GM19463 (cell line): Measurements from ENCODE around the gene GOLPH3L.
"Not testable (repeated sequence)": the region's sequence is repeated elsewhere in the genome, so short reads cannot be mapped to it uniquely, and the experiment has no call there.

Experiments
- ATAC-seq: cut with Tn5 transposase; IDR thresholded peaks from one replicate; pipeline ENCODE4 v1.9.1; 2021; ENCODE audit warnings: mild to moderate bottlenecking, moderate library complexity; ENCODE audit not compliant: unreplicated experiment

Gene GOLPH3L

DNA sequence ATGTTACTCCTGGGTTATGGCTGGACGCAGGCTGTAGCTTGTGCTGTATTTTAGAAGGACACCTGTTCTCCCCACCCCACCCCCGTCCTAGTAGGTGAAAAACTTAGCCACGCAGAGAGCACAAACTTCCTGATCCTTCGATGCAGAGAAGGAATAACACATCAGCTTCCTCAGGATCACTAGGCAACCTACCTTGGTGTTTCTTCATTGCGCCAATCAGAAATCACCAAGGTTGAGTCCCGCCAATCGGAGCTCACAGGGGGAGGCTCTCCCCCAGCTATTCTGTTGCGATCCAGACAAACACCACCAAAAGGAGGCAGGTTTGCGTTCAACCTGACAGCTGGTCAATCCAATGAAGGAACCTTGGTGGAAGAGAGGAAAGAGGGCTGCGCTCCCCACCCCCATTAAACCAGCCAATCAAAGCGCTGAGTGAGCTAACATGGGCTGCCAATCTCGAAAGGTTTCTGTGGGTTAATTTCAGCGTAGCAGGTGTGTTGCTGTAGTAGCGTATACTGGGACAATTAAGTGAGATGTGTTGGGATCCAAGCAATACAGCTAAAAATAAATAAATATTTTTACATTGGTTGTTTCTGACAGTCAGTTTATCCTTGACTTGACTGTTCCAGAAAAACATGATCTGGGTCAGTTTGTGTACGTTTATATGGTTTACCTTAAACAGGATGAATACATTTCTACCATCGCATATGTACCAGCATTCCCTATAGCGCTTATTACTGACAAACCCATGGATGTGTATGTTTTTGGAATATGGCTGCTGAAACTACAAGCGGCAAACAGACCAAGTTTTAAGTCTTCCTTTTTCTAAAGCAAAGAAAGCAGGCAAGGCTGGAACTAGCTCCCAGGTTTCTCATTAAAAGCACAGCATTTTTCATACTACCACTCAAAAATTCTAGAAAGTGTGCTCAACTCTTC, at the start of gene GOLPH3L:
Gene GOLPH3L (minus strand): TSS at position 160 of the 933 bp plus-strand sequence. CDS start 2,316 bp downstream, outside the sequence.
- peak; percentile 99 for ATAC-seq

DNA sequence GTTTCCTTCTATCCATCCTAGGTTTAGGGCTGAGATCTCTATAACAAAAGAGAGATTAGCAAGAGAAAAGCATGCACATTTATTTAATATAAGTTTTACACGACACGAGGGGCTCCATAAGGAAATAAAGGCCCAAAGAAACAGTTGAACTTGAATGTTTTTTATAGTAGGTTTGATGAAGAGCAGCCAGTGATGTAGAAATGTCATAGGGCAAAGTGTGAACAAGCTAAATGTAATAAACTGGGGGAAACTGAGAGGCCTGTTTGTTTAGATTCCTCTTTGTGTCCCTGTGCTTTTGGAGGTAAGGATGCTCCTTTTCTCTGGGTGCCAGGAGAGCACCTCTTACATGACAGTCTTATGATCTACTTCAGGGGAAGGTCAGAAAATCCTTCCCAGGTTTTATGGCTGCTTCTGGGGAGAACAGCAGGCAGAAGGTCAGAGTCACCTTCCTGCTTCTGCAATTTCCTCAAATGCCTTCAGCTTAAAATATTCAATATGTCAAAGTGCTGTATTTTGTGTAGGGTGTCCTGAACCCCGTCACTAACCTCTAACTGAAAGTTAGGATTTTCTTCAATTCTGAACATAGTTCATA, 33.3 kb upstream of the GOLPH3L start:
- ATAC-seq: no peak

DNA sequence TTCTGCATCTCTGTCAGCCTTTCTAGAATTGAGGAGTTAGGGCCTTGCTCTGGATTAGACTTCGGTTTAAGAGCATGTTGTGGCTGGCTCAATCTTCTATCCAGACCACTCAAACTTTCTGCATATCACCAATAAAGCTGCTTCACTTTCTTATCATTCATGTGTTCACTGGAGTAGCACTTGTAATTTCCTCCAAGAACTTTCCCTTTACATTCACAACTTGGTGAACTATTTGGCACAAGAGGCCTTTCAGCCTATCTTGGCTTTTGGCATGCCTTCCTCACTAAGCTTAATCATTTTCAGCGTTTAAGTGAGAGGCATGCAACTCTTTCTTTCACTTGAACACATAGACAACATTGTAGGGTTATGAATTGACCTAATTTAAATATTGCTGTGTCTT, 27.4 kb upstream of the GOLPH3L start:
- ATAC-seq: no peak

DNA sequence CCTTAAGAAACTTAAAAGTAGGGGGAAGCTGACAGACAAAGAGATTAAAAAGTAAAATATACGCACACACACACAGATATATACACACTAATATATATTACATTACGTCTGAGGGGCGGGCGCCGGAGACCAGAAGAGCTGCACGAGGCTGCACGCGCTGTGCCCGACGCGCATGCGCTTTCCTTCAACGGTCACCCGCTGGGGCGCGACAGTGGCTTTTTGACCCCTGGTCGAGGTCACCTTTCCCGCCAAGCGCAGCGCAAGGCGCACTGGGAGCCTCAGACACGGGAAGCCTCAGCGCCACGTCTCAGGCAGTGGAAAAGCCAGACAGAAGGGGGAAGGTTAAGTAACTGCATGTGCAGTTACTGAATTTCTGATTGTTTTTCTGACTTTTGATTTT, 23.7 kb upstream of the GOLPH3L start, which contains the start of gene HORMAD1:
Gene HORMAD1 (minus strand): TSS at position 193 of the 400 bp plus-strand sequence. CDS start 1,390 bp downstream, outside the sequence.
- no peak for ATAC-seq

DNA sequence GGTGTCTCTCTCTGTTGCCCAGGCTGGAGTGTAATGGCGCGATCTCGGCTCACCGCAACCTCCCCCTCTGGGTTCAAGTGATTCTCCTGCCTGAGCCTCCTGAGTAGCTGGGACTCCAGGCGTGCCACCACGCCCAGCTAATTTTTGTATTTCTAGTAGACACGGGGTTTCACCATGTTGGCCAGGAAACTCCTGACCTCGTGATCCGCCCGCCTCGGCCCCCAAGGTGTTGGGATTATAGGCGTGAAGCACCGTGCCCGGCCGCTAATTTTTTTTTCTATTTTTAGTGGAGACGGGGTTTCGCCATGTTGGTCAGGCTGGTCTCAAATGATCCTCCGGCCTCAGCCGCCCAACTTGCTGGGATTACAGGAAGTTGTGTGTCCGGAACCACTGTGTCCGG, 23.1 kb upstream of the GOLPH3L start:
- ATAC-seq: no peak

DNA sequence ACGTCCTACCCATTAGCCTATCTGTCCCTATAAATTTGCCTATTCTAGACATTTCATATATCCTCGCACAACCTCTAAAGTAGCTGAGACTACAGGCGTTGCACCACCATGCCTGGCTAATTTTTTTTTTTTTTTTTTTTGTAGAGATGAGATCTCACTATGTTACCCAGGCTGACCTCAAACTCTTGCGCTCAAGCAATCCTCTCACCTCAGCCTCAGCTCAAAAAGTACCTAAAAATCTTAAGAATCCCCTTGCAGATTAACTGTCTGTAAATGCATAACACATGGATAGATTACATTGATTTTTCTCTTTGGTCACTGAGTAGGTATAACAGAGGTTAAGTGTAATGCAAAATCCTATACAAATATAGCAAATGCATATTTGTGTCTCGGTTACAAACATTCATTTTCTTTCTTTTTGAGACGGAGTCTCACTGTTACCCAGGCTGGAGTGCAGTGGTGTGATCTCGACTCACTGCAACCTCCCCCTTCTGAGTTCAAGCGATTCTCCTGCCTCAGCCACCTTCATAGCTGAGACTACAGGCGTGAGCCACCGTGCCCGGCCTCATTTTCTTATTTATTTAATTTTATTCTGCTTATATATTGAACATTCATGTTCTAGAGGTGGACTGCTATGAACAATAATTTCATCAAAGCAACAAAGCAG, 21.4 kb upstream of the GOLPH3L start:
- no peak for ATAC-seq

DNA sequence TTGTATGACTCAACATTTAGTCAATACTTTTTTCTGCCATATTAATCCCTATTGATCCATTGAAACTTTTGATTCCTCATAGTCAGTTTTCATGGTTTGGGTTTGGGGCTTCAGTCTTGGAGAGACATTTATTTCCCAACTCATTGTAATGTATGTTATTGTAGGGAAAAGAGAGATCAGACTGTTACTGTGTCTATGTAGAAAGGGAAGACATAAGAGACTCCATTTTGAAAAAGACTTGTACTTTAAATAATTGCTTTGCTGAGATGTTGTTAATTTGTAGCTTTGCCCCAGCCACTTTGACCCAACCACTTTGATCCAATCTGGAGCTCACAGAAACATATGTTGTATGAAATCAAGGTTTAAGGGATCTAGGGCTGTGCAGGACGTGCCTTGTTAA, 12.1 kb upstream of the GOLPH3L start:
- not testable (repeated sequence) for ATAC-seq

DNA sequence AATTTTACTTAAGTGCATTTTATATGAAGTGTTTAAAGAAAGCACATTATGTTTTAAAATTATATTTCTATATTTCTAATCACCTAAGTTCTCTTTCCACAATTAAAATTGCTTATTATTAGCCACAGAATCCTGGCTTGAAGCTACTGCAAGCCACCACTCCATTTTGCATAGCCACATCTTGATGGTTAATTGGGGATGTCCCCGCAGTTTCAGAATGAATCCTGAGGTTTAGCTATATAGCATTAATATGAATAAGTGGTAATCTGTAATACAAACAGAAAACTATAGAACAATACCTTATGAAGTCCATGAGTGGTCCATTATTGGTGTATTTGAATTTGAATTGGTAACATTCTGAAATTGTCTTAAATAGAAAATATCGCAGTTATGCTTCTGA, 11.6 kb upstream of the GOLPH3L start:
- ATAC-seq: no peak

DNA sequence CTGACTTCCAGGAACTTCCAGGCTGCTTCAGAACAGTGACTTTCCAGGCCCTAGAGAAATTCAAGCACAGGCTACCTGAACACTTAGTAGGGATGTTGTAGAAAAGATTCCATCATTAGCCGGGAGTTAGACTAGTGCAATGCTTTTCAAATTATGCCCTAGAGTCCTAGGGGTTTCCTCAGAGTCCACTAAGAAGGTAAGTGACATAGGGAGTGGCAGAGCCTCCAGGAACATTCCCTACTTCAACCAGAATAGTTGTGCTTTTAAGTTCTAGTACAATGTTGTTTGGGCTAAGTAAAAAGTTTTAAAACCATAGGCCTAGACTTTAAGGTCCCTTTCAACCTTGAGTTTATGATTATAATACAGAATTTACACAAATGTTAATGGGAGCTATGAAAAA, 9.1 kb upstream of the GOLPH3L start:
- no peak for ATAC-seq

DNA sequence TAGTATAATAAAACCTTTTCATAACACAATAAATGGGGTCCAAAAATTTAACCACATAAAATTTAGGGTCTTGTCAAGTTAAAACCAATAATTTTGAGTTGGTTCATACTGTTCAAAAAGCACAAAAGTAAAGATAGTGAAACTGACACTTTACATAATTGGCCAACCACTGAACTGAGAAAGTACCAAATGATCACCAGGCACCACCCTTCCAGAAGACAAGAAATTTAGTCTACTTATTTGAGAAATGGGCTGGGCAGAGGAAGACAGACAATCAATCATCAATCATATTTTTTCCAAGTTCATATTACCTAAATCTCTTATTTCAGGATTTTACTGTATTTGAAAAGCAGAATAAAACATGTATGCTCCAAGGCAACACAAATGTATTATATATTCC, 6.5 kb upstream of the GOLPH3L start:
- no peak for ATAC-seq

DNA sequence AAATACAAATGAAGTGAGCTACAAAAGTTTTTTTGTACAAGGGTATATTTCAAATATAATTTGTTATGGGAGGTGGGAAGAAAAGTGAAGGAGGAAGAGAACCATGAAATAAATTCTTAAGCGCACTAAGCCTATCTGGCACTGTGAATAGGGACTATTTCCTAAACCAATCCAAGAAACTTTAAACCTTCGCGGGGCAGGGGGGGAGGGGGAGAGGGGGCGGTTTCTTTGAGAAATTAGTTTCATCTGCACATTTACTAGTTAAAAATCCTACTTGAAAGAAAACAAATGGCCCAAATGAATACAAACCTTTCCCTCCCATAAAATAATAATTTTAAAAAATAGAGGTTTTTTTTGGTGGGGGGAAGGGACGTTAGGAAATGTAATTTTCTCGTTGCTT, 364 bp downstream of the GOLPH3L start:
- ATAC-seq: no peak

DNA sequence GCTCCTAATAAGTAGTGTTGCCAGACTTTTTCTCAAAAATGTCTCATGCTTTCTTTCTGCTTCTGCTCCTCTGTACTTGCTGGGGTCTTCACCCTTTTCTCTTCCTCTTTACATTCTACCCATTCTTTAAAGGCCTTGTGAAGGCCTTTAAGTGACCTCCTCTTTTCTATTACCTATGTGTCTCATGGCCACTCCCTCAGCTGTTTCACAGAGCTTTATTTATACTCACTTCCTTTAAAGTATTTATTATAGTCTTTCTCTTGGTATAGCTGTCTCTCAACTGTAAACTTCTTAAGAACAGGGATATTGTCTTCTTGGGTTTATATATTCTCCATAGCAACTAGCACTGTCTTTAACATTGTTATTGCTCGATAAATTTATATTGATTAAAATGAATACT, 792 bp downstream of the GOLPH3L start:
- no peak for ATAC-seq

DNA sequence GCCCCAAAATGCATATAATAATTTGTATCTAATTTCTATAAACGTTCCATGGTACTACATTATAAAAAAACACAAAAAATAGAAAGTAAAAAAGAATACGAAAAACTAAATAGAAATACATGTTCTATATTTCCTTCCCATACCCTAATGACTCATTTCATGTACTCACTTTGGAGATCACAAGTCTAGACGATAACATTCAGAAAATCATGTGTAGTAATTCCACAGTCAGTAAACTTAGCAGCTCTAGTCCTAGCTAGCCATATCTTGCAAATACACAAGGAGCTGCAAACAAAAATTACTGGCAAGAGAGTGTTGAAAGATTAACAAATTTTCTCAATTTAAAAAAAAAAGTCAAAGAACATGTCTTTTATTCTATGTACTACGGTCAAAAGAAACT, 1.4 kb downstream of the GOLPH3L start:
- ATAC-seq: no peak

DNA sequence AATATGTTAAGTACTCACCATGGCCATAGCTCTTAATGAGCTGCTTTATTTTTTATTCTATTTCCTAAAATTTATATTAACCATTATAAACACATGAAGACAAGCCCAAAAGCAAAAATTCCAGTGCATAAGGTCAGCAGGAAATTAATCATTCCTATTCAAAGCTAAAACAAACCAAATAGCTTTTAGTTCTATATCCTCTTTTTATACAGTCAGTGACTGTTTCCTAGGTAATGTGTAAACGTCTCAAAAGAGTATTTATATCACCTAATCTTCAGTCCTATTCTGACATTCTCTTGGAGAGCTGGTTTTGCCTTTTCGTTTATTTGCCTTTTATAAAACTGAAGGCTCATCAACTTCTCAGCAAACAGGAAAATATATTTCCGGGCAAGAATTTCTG, 4.2 kb downstream of the GOLPH3L start:
- no peak for ATAC-seq

DNA sequence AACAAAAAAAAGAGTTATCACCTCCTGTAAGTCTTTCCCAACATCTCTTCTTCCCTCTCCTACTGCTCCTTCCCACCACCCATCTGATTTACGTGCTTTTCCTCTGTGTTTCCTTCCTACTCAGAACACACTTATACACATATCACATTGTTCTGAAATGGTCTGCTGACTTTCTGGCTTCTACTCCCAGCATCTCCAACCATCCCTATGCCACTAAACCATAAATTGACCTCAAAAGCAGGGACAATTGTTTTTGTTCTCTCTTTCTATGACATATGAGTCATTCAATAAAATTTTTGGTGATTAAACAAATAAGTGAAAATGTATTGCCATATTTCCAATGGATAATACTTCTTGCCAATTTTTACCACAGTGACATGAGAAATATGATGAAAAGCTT, 8.2 kb downstream of the GOLPH3L start:
- ATAC-seq: no peak

DNA sequence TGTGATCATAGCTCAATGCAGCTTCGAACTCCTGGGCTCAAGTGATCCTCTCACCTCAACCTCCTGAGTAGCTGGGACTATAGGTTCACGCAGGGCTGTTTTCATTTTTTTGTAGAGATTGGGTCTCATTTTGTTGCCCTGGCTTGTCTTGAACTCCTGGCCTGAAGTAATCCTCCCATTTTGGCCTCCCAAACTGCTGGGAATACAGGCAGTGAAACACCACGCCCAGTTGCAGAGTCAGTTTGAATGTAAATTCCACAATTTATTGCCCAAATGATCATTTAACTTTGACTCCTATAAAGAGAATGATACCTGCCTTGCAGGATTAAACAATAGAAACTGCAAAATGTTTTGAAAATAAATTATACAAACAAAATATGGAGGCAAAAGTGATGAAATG, 10.7 kb downstream of the GOLPH3L start:
- ATAC-seq: no peak

DNA sequence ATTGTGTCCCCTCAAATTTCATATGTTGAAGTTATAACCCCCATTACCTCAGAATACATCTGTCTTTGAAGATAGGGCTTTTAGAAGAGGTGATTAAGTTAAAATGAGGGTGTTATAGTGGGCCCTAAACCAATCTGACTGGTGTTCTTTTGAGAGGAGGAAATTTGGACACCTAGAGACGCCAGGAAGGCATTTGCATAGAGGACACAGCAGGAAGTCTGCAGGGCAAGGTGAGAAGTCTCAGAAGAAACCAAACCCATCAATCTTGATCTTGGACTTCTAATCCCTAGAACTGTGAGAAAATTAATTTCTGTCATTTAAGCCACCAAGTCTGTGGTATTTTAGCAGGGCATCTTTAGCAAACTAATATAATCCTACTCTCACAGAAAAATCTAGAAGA, 13.0 kb downstream of the GOLPH3L start:
- ATAC-seq: no peak

DNA sequence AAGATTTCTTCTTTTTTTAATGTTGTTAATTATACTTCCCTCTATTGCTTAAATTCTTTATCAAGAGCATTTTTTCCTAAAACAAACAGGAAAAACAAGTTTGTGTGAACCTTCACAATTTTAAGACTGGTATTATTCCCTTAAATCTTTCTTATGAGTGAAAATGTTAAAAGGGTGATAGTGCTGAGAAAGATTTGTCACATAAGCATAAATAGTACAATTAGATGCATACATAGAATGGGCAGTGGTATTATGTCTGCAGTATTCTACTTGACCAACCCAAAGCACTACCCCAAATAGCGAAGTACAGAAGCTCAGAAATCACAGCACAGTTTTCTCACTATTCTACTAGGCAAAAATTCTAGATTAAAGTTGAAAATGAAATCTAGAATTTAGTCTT, 18.0 kb downstream of the GOLPH3L start:
- ATAC-seq: no peak

DNA sequence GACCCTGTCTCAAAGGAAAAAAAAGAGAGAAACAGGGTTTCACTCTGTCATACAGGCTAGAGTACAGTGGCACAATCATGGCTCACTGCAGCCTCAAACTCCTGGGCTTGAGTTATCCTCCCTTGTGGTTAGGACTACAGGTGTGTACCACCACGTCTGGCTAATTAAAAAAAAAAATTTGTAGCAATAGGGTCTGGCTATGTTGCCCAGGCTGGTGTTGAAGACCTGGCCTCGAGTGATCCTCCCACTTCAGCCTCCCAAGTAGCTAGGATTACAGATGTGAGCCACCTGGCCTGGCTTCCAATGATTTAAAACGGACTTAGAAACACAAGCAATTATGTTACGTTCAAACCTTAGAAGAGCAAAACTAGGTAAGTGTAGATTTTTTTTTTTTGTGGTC, 22.1 kb downstream of the GOLPH3L start:
- ATAC-seq: no peak

DNA sequence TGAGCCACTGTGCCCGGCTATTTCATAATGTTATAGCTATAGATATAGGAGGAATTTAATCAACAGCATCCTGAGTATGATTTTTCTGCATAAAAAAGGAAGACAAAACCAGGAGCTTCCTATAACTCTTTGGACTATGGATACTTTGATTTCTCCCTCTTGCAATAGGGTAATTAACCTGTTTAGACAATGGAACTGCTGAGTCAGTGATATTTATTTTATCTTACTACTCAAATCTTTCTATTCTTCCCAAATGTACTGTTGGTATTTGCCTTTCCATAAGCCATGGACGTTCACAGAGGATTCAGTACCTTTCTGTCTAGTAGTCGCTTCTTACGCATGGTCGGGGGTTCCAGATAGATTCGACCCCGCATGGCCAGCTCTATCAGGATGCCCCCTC, 33.6 kb downstream of the GOLPH3L start:
- no peak for ATAC-seq

DNA sequence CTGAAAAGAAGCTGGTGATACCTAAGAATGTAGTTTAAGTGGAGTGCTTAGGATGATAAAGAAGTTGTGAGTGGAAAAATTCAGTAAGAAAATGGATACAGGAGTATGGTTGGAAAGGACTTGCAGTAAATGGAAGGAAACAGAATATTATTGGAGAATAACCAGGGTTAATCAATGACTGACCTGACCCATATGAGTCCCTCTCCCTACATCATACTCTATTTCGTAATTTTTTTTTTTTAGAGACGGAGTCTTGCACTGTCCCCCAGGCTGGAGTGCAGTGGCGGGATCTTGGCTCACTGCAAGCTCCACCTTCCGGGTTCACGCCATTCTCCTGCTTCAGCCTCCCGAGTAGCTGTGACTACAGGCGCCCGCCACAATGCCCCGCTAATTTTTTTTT, 34.1 kb downstream of the GOLPH3L start:
- ATAC-seq: no peak

DNA sequence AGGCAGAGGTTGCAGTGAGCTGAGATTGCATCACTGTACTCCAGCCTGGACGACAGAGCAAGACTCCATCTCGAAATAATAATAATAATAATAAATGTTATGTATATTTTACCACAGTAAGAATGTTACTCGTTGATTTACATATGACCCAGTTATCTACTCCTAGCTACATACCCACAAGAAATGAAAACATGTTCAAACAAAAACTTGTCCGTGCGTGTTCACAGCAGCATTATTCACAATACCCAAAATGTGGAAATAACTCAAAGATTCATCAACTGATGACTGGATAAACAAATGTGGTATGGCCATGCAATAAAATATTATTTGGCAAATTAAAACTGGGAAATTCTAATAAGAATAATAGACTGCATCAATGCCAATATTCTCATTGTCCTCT, 35.8 kb downstream of the GOLPH3L start:
- ATAC-seq: no peak
